ENCODE data around the gene USP31. TPM values are rescaled to one million over a fixed set of nuclear protein-coding genes. Genes with fewer than 3 reads are reported as not detected.

Gene USP31
- total RNA-seq, 1 experiment from 2014 or later: 6.7 TPM

Other genes starting within 250 kb of the USP31 start
- gene SCNN1G, start 33.3 kb upstream of the USP31 start, total RNA-seq (2014; rRNA removed; shearing (Covaris generic); ENCODE audit: low replicate concordance): 0.30 TPM in 1 of 2 replicates, not detected in the other
- gene SCNN1B, start 152.8 kb upstream of the USP31 start, total RNA-seq (2014; rRNA removed; shearing (Covaris generic); ENCODE audit: low replicate concordance): not detected in 2 replicates